Measurements from ENCODE around the gene IGSF3. TPM values are rescaled to one million over a fixed set of nuclear protein-coding genes. Genes with fewer than 3 reads are reported as not detected.

Gene IGSF3
- total and polyA plus RNA-seq, 2 donors (not counting 1 experiment from before 2014, with no cell fraction given): under 0.01 to 0.02 TPM

DNA sequence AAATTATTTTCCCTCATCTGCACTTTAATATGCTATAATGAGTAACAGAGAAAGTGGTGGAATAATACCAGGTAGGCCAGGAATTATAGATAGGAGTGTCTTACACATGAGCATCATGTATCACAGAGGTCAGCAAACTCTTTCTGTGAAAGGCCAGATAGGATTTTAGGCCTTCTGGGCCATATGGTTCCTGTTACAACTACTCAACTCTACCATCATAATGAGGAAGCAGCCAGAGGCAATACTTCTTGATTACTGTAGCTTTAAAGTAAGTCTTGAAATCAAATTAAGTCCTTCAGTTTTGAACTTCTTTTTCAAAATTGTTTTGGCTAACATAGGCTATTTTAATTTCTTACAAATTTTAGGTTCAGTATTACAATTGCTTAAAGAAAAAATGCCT lies 32.1 kb upstream of the IGSF3 start:
- Histone ChIP-seq H3K4me2 (ENCODE audit: extremely low read depth, insufficient read depth, low read length) (no peak overlapping the region), H4K20me1 (ENCODE audit: control insufficient read depth, extremely low read depth, insufficient read depth, low read length) (no peaks in the 10 kb centered on the region), H3K4me1 (ENCODE audit: control insufficient read depth, extremely low read depth, insufficient read depth, low read length) (no peaks in the 10 kb centered on the region), H3K4me3 (replicated peaks in 1 of 4; ENCODE audit: control extremely low read depth in 1 of 4, insufficient read depth in 1 of 4, low read depth in 3 of 4, low read length in 4 of 4) (no peak overlapping the region), H3K79me2 (ENCODE audit: control insufficient read depth, insufficient read depth, low read length) (no peaks in the 10 kb centered on the region), H3K9me3 (ENCODE audit: control insufficient read depth, insufficient read depth, low read depth, low read length) (no peaks in the 10 kb centered on the region), H3K27ac (ENCODE audit: insufficient read depth, low read length) (no peak overlapping the region), H2AFZ (ENCODE audit: low read length) (no peak overlapping the region), H3K9ac (ENCODE audit: insufficient read depth, low read length) (no peak overlapping the region), H3K27me3 (ENCODE audit: control insufficient read depth, insufficient read depth, low read length) (no peaks in the 10 kb centered on the region), H3K36me3 (ENCODE audit: control insufficient read depth, insufficient read depth, low read length) (no peaks in the 10 kb centered on the region)
- DNase-seq (ENCODE audit: low read depth in 2 of 2): no peak
- TF ChIP-seq, protein P1, sequence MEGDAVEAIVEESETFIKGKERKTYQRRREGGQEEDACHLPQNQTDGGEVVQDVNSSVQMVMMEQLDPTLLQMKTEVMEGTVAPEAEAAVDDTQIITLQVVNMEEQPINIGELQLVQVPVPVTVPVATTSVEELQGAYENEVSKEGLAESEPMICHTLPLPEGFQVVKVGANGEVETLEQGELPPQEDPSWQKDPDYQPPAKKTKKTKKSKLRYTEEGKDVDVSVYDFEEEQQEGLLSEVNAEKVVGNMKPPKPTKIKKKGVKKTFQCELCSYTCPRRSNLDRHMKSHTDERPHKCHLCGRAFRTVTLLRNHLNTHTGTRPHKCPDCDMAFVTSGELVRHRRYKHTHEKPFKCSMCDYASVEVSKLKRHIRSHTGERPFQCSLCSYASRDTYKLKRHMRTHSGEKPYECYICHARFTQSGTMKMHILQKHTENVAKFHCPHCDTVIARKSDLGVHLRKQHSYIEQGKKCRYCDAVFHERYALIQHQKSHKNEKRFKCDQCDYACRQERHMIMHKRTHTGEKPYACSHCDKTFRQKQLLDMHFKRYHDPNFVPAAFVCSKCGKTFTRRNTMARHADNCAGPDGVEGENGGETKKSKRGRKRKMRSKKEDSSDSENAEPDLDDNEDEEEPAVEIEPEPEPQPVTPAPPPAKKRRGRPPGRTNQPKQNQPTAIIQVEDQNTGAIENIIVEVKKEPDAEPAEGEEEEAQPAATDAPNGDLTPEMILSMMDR (conservative IDR thresholded peaks at IDR 0.05 in 1 of 2, IDR thresholded peaks at IDR 0.05 in 1 of 2; ENCODE audit: low read depth in 1 of 2, low read length in 2 of 2): no peak

- Histone ChIP-seq H3K9me3 (ENCODE audit: control insufficient read depth, insufficient read depth, low read depth, low read length) (no peaks in the 10 kb centered on the region), H3K9ac (ENCODE audit: insufficient read depth, low read length) (no peak overlapping the region), H3K27ac (ENCODE audit: insufficient read depth, low read length) (no peak overlapping the region), H2AFZ (ENCODE audit: low read length) (no peak overlapping the region), H3K4me1 (ENCODE audit: control insufficient read depth, extremely low read depth, insufficient read depth, low read length) (no peaks in the 10 kb centered on the region), H3K27me3 (ENCODE audit: control insufficient read depth, insufficient read depth, low read length) (no peaks in the 10 kb centered on the region), H3K4me3 (replicated peaks in 1 of 4; ENCODE audit: control extremely low read depth in 1 of 4, insufficient read depth in 1 of 4, low read depth in 3 of 4, low read length in 4 of 4) (no peak overlapping the region), H3K36me3 (ENCODE audit: control insufficient read depth, insufficient read depth, low read length) (no peaks in the 10 kb centered on the region), H4K20me1 (ENCODE audit: control insufficient read depth, extremely low read depth, insufficient read depth, low read length) (no peaks in the 10 kb centered on the region), H3K79me2 (ENCODE audit: control insufficient read depth, insufficient read depth, low read length) (no peaks in the 10 kb centered on the region), H3K4me2 (ENCODE audit: extremely low read depth, insufficient read depth, low read length) (no peak overlapping the region)
- TF ChIP-seq, protein P1 (conservative IDR thresholded peaks at IDR 0.05 in 1 of 2, IDR thresholded peaks at IDR 0.05 in 1 of 2; ENCODE audit: low read depth in 1 of 2, low read length in 2 of 2): no peak
- no peak for TF ChIP-seq EZH2 (IDR thresholded peaks at IDR 0.05; ENCODE audit: low read length, missing control alignments)
- DNase-seq (ENCODE audit: low read depth in 2 of 2): no peak
Measured at GRCh38 chr1:116698244-116698595, 30.7 kb upstream of the IGSF3 start.

DNA sequence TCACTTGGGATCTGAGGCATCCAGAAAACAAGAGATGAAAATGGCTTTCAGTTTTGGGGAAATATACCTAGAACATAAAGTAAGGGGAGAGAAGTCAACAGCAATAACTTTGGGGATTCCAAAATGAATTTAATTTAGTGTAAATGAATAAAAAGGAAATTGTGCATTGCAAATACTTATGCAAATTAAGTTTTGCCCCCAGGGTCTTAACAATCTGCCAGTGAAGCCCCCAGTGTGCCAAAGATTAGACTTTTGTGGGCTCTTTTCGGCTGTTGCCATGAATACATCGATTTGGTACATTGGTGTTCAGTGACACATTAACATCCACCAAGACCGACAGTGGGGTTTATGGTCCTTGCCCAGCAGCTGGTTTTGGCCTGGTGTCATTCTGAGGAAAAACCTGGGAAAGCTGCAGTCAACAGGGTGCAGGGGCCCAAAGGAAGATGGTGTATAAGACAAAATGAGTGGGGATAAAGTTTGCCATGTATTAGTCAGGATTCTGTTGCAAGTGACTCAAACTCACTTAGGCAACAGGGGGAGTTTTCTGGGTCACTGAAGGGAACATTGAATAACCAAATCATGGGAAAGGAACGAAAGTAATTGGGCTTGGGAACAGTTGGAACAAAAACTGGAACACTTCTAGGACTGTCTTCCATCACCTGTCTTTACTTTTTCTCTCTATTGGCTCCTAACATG lies 30.2 kb upstream of the IGSF3 start:
- Histone ChIP-seq H3K27ac (ENCODE audit: insufficient read depth, low read length) (no peak overlapping the region), H3K4me1 (ENCODE audit: control insufficient read depth, extremely low read depth, insufficient read depth, low read length) (no peaks in the 10 kb centered on the region), H2AFZ (ENCODE audit: low read length) (no peak overlapping the region), H4K20me1 (ENCODE audit: control insufficient read depth, extremely low read depth, insufficient read depth, low read length) (no peaks in the 10 kb centered on the region), H3K27me3 (ENCODE audit: control insufficient read depth, insufficient read depth, low read length) (no peaks in the 10 kb centered on the region), H3K4me3 (replicated peaks in 1 of 4; ENCODE audit: control extremely low read depth in 1 of 4, insufficient read depth in 1 of 4, low read depth in 3 of 4, low read length in 4 of 4) (no peak overlapping the region), H3K4me2 (ENCODE audit: extremely low read depth, insufficient read depth, low read length) (no peak overlapping the region), H3K79me2 (ENCODE audit: control insufficient read depth, insufficient read depth, low read length) (no peaks in the 10 kb centered on the region), H3K36me3 (ENCODE audit: control insufficient read depth, insufficient read depth, low read length) (no peaks in the 10 kb centered on the region), H3K9me3 (ENCODE audit: control insufficient read depth, insufficient read depth, low read depth, low read length) (no peaks in the 10 kb centered on the region), H3K9ac (ENCODE audit: insufficient read depth, low read length) (no peak overlapping the region)
- DNase-seq (ENCODE audit: low read depth in 2 of 2): no peak
- no peak for TF ChIP-seq EZH2 (IDR thresholded peaks at IDR 0.05; ENCODE audit: low read length, missing control alignments)
- TF ChIP-seq, protein P1 (conservative IDR thresholded peaks at IDR 0.05 in 1 of 2, IDR thresholded peaks at IDR 0.05 in 1 of 2; ENCODE audit: low read depth in 1 of 2, low read length in 2 of 2): no peak
